Muscle of leg (tissue), 11 donors: ENCODE data around the gene PHACTR1. TPM values are rescaled to one million over a fixed set of nuclear protein-coding genes. Genes with fewer than 3 reads are reported as not detected.
"Not testable (repeated sequence)": the region's sequence is repeated elsewhere in the genome, so short reads cannot be mapped to it uniquely, and the experiment has no call there.

Experiments
- DNase-seq: peaks from one replicate; pipeline ENCODE4 v3.0.0; 2013
- H3K27ac ChIP-seq: one replicate; pipeline ENCODE4 v1.5.1; 2013; ENCODE audit warnings: mild to moderate bottlenecking, low read length, control low read depth
- H3K27me3 ChIP-seq: one replicate; pipeline ENCODE4 v1.6.1; 2013; ENCODE audit warnings: low read length; ENCODE audit not compliant: control insufficient read depth, insufficient read depth
- H3K36me3 ChIP-seq: one replicate; pipeline ENCODE4 v1.6.1; 2013; ENCODE audit warnings: low read length; ENCODE audit not compliant: control insufficient read depth, insufficient read depth
- H3K4me1 ChIP-seq: one replicate; pipeline ENCODE4 v1.6.1; 2013; ENCODE audit warnings: low read length; ENCODE audit not compliant: control insufficient read depth, insufficient read depth
- H3K4me3 ChIP-seq: one replicate; pipeline ENCODE4 v1.5.1; 2013; ENCODE audit warnings: low read length, control low read depth
- H3K9me3 ChIP-seq: replicated peaks from 2 replicates; pipeline ENCODE4 v1.6.1; 2013; ENCODE audit warnings: low read depth, low read length; ENCODE audit not compliant: control insufficient read depth
- WGBS: methylation state at CpG from one replicate; pipeline ENCODE4 v1.1.5; 2013; ENCODE audit warnings: missing lambda C conversion rate; ENCODE audit not compliant: insufficient coverage; 5-methylcytosine and 5-hydroxymethylcytosine counted together
- polyA plus RNA-seq, 8 donors: library from polyadenylated mRNA; unstranded; fragments of 120-200 nt; gene quantifications; one replicate each; pipeline versions ENCODE4 v1.2.1 to v1.2.3, GENCODE V29; 2013; ENCODE audit warnings: inconsistent platforms in 1 of 8, low replicate concordance in 1 of 8; ENCODE audit not compliant: insufficient read length in 8 of 8, insufficient read depth in 1 of 8
- total RNA-seq: library from RNA; stranded (reverse); fragments of 120-200 nt; gene quantifications from one replicate; pipeline ENCODE4 v1.2.4, GENCODE V29; 2013

Gene PHACTR1
- total and polyA plus RNA-seq, 9 donors, result 3.8 to 9.4 (median 4.6) TPM

DNA sequence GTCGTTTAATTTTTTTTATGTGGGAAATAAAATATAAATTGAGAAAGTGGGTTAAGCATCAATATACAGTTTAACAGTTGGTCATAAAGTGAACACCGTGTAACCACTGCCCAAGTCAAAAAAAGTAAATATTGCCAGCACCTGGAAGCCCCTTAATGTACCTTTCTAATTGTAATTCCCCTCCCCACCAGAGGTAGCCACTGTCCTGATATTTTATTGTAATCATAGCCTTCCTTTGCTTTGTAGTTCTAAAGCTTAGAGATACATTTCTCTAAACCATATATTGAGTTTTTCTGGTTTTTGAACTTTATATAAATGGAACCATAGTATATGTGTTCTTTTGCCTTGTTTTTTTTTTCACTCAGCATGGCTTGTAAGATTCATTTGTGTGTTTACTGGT lies 431.2 kb downstream of the PHACTR1 start:
- no peak for DNase-seq
- no peaks in the 10 kb centered on the region for H3K9me3 ChIP-seq
- H3K4me3 ChIP-seq, result no peak overlapping the region
- no peaks in the 10 kb centered on the region for H3K36me3 ChIP-seq
- no CpG with 5 or more reads among the region's 2 CpGs for WGBS
- no peaks in the 10 kb centered on the region for H3K27me3 ChIP-seq
- no peaks in the 10 kb centered on the region for H3K4me1 ChIP-seq
- H3K27ac ChIP-seq, result no peak overlapping the region

- no peaks in the 10 kb centered on the region for H3K9me3 ChIP-seq
- no peak for DNase-seq
- WGBS, result 85% methylated on average over 1 of the region's 4 CpGs
- no peak overlapping the region for H3K27ac ChIP-seq
- no peaks in the 10 kb centered on the region for H3K4me1 ChIP-seq
- no peaks in the 10 kb centered on the region for H3K27me3 ChIP-seq
- no peak overlapping the region for H3K4me3 ChIP-seq
- no peaks in the 10 kb centered on the region for H3K36me3 ChIP-seq
Observed at GRCh38 chr6:13152764-13153163, 436.2 kb downstream of the PHACTR1 start.

GRCh38 chr6:13156381-13156780 lies 439.8 kb downstream of the PHACTR1 start:
- Histone ChIP-seq H3K4me1 (no peaks in the 10 kb centered on the region), H3K9me3 (no peaks in the 10 kb centered on the region), H3K36me3 (no peaks in the 10 kb centered on the region), H3K27me3 (no peaks in the 10 kb centered on the region), H3K4me3 (no peak overlapping the region), H3K27ac (no peak overlapping the region)
- DNase-seq, result peak; percentile 14
- WGBS, result 91% methylated on average over 7 of the region's 8 CpGs

- Histone ChIP-seq H3K36me3 (no peaks in the 10 kb centered on the region), H3K9me3 (no peaks in the 10 kb centered on the region), H3K27ac (no peak overlapping the region), H3K4me3 (no peak overlapping the region), H3K4me1 (no peaks in the 10 kb centered on the region), H3K27me3 (no peaks in the 10 kb centered on the region)
- WGBS, result 90% methylated on average over 3 of the region's 4 CpGs
- DNase-seq, result no peak
Observed at GRCh38 chr6:13157293-13157692, 440.7 kb downstream of the PHACTR1 start.

DNA sequence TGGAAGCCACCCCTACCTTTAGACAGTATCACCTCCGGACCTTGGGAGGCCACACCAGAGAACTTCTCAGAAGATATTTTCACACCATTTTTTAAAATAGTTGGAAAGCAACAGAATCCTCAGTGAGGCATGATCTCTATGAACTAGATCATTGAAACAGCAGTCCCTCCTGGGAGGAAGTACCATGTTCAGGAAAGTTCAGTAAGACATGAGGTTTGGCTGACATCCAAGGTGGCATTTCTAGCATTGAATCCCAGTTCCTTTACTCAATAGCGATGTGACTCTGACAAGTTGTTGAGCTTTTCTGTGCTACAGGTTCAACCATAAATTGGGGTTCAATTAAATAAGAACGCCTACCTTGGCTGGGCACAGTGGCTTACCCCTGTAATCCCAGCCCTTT lies 442.7 kb downstream of the PHACTR1 start:
- Histone ChIP-seq H3K4me3 (no peak overlapping the region), H3K4me1 (no peaks in the 10 kb centered on the region), H3K36me3 (no peaks in the 10 kb centered on the region), H3K27me3 (no peaks in the 10 kb centered on the region), H3K9me3 (no peaks in the 10 kb centered on the region), H3K27ac (no peak overlapping the region)
- peak; percentile 46 for DNase-seq
- WGBS, result 62% methylated on average over 2 of the region's 3 CpGs

DNA sequence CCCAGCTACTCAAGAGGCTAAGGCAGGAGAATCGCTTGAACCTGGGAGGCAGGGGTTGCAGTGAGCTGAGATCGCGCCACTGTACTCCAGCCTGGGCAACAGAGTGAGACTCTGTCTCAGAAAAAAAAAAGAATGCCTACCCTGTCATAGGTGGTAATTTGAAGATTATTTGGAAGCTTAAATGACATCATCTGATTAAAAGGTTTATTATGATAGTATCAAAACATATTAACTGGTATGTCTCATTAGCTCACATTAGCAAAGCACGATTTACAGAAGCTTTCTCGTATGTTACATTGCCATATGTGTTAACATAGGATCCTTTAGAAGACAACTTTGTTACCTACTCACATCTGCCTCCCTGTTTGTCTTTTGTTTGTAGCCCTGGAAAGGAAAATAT lies 443.3 kb downstream of the PHACTR1 start:
- not testable (repeated sequence) for H3K4me1 ChIP-seq, H3K27me3 ChIP-seq, H3K4me3 ChIP-seq, H3K36me3 ChIP-seq, DNase-seq, H3K27ac ChIP-seq, H3K9me3 ChIP-seq
- no CpG with 5 or more reads among the region's 5 CpGs for WGBS

DNA sequence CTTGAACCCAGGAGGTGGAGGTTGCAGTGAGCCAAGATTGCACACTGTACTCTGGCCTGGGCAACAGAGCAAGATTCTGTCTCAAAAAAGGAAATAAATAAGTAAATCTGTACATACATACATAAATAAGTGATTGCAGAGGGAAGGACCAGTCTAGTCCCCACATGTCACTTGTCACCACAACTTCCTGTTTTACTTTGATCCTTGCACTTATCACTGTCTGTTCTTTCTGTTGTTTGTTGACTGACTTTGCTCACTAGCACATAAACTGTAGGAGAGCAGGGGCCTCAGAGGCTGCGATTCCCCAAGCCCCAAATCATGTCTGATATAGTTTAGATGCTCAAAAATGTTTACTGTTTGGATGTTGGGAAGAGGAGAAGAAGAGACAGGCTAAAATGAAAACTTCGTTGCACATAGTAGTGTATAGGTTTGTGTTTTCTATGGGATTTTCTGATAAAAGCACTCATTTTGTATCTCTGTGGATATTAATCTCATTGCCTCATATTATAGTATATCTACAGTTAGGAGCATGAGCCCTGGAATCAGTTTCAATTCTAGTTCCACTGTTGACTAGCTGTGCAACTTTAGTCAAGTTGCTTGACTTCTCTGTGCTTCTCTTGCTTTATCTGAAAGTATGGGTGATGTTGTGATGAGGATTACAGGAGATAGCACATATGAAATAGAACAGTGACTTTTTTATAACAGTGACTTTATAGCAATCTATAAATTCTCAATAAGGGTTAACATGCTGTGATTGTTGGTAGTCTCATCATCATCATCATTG lies 446.8 kb downstream of the PHACTR1 start:
- Histone ChIP-seq H3K9me3 (no peaks in the 10 kb centered on the region), H3K36me3 (no peaks in the 10 kb centered on the region), H3K27ac (no peak overlapping the region), H3K4me3 (no peak overlapping the region), H3K4me1 (no peaks in the 10 kb centered on the region), H3K27me3 (no peaks in the 10 kb centered on the region)
- no peak for DNase-seq
- no CpG with 5 or more reads among the region's 2 CpGs for WGBS

- Histone ChIP-seq H3K4me1 (no peaks in the 10 kb centered on the region), H3K4me3 (no peak overlapping the region), H3K27me3 (no peaks in the 10 kb centered on the region), H3K9me3 (no peaks in the 10 kb centered on the region), H3K36me3 (no peaks in the 10 kb centered on the region), H3K27ac (no peak overlapping the region)
- WGBS, result 86% methylated on average over 6 of the region's 8 CpGs
- no peak for DNase-seq
Observed at GRCh38 chr6:13164291-13164690, 447.7 kb downstream of the PHACTR1 start.

GRCh38 chr6:13165502-13166172 lies 449.1 kb downstream of the PHACTR1 start:
- H3K36me3 ChIP-seq, result no peaks in the 10 kb centered on the region
- H3K4me3 ChIP-seq, result no peak overlapping the region
- WGBS, result 45% methylated on average over 8 of the region's 10 CpGs
- H3K27ac ChIP-seq, result no peak overlapping the region
- DNase-seq, result no peak
- H3K27me3 ChIP-seq, result no peaks in the 10 kb centered on the region
- no peaks in the 10 kb centered on the region for H3K4me1 ChIP-seq
- H3K9me3 ChIP-seq, result no peaks in the 10 kb centered on the region

DNA sequence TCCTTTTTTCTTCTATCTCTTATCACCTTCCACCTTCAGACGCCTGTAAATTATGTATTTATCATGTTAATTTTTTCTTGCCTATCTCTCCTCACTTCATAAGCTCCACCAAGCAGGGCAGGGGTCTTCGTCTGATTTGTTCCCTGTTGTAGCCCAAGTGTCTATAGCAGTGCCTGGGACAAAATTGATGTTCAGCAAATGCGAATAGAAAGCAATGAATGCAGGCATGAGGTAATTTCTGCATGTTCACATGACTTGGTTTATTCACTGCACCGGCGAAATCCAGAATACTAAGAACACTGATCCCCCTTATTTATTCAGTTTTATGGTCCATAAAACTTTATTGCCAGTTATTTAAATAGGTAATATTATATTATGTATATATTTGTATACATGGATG lies 449.7 kb downstream of the PHACTR1 start:
- no peak overlapping the region for H3K27ac ChIP-seq

More for the DNA sequence above, 449.7 kb downstream of the PHACTR1 start:
- H3K4me1 ChIP-seq, result no peaks in the 10 kb centered on the region
- WGBS, result no CpG with 5 or more reads among the region's 5 CpGs
- no peaks in the 10 kb centered on the region for H3K9me3 ChIP-seq
- no peak overlapping the region for H3K4me3 ChIP-seq
- H3K36me3 ChIP-seq, result no peaks in the 10 kb centered on the region
- DNase-seq, result no peak
- H3K27me3 ChIP-seq, result no peaks in the 10 kb centered on the region
